GM12878 (cell line): Measurements from ENCODE around the gene GPR39. TPM values are rescaled to one million over a fixed set of nuclear protein-coding genes. Genes with fewer than 3 reads are reported as not detected.

Source experiments
- ATAC-seq: fragments of 200-7000 bp; cut with Tn5 transposase; 3 replicates; pipeline ENCODE4 v1.9.1; 2020; ENCODE audit warnings: mild to moderate bottlenecking, moderate library complexity
- BruUV-seq: library from RNA; stranded (reverse); fragments of 400-500 nt; replicated peaks from 2 replicates; lab custom pipeline; 2021; lab: Mats Ljungman, UMichigan
- CTCF ChIA-PET: fragments of 300-600 bp; sonication (Branson Sonifier 250); formaldehyde crosslinking; extraction: SDS; loops from one replicate; lab custom pipeline; 2021; ENCODE audit warnings: inconsistent platforms; lab: Yijun Ruan, JAX
- POLR2A ChIA-PET: fragments of 350-600 bp; formaldehyde crosslinking; extraction: SDS; loops from one replicate; lab custom pipeline; 2021; ENCODE audit warnings: inconsistent platforms; lab: Charles Lee
- RAD21 ChIA-PET: fragments of 300-600 bp; sonication (Branson Sonifier 250); formaldehyde crosslinking; loops from one replicate; lab custom pipeline; 2023; ENCODE audit warnings: antibody characterized with exemption; ENCODE audit not compliant: unreplicated experiment; lab: Charles Lee
- SMC1A ChIA-PET: fragments of 300-600 bp; sonication (Branson Sonifier 250); formaldehyde crosslinking; loops from one replicate; lab custom pipeline; 2023; ENCODE audit not compliant: unreplicated experiment, uncharacterized antibody; lab: Charles Lee
- DNase-seq: peaks from one replicate; pipeline ENCODE4 v3.0.0-alpha.2; 2011; ENCODE audit warnings: low read depth, low spot score
- FAIRE-seq: peaks from 3 replicates; lab custom pipeline; 2011; peaks lifted over from hg19 to GRCh38; lab: Jason Lieb, UNC
- H2AFZ ChIP-seq: 2 replicates; pipeline ENCODE4 v1.6.0; 2011; ENCODE audit warnings: low read depth, low read length, control low read depth; ENCODE audit not compliant: control insufficient read depth
- H3K27ac ChIP-seq: 2 replicates; pipeline ENCODE4 v1.5.1; 2011; ENCODE audit warnings: control low read depth; ENCODE audit not compliant: control insufficient read depth, insufficient read depth
- H3K27me3 ChIP-seq, 2 experiments: replicated peaks in 1 of 2; 2 replicates each; pipeline versions ENCODE4 v1.6.0 to v1.6.1; 2011; ENCODE audit warnings: low read length in 1 of 2; ENCODE audit not compliant: control insufficient read depth in 2 of 2, insufficient read depth in 2 of 2
- H3K36me3 ChIP-seq, 2 experiments: 2 replicates each; pipeline ENCODE4 v1.5.1; 2011; ENCODE audit warnings: low read length in 1 of 2; ENCODE audit not compliant: control insufficient read depth in 2 of 2, insufficient read depth in 2 of 2
- H3K4me1 ChIP-seq: 2 replicates; pipeline ENCODE4 v1.6.1; 2011; ENCODE audit warnings: mild to moderate bottlenecking, low read length, moderate library complexity, mixed read lengths; ENCODE audit not compliant: control insufficient read depth, insufficient read depth
- H3K4me2 ChIP-seq: 2 replicates; pipeline ENCODE4 v1.6.0; 2011; ENCODE audit warnings: control low read depth; ENCODE audit not compliant: control insufficient read depth, insufficient read depth
- H3K4me3 ChIP-seq: fragments of 200-600 bp; sonication (generic); 2 replicates; pipeline ENCODE4 v1.5.1; 2016
- H3K79me2 ChIP-seq: 2 replicates; pipeline ENCODE4 v1.6.0; 2011; ENCODE audit warnings: low read length; ENCODE audit not compliant: control insufficient read depth, insufficient read depth
- H3K9ac ChIP-seq: 2 replicates; pipeline ENCODE4 v1.8.0; 2011; ENCODE audit warnings: low read length, control low read depth, mixed read lengths; ENCODE audit not compliant: control insufficient read depth, insufficient read depth
- H3K9me3 ChIP-seq: replicated peaks from 3 replicates; pipeline ENCODE4 v1.5.1; 2011; ENCODE audit warnings: mild to moderate bottlenecking, low read length; ENCODE audit not compliant: control insufficient read depth, insufficient read depth
- H4K20me1 ChIP-seq: 2 replicates; pipeline ENCODE4 v1.6.0; 2011; ENCODE audit not compliant: control insufficient read depth, insufficient read depth
- BCL3 ChIP-seq: IDR thresholded peaks from 2 replicates; pipeline ENCODE4 v1.6.1; 2011; ENCODE audit warnings: borderline replicate concordance, low read depth, mild to moderate bottlenecking, moderate library complexity, low read length; ENCODE audit not compliant: insufficient read depth, poor library complexity, severe bottlenecking
- CHD2 ChIP-seq: IDR thresholded peaks from 2 replicates; pipeline ENCODE4 v1.6.1; 2011; ENCODE audit warnings: low read depth, low read length, improper control_type of control experiment, borderline replicate concordance
- EED ChIP-seq: sonication (generic); IDR thresholded peaks from 2 replicates; pipeline ENCODE4 v1.6.1; 2016; ENCODE audit warnings: antibody characterized with exemption, low read depth
- ELK1 ChIP-seq: IDR thresholded peaks from 2 replicates; pipeline ENCODE4 v1.6.1; 2012; ENCODE audit warnings: low read depth, low read length, improper control_type of control experiment
- MTA3 ChIP-seq: IDR thresholded peaks from 2 replicates; pipeline ENCODE4 v1.6.1; 2012; ENCODE audit warnings: low read length, inconsistent platforms, borderline replicate concordance
- REST ChIP-seq: IDR thresholded peaks from 2 replicates; pipeline ENCODE4 v1.6.1; 2012; ENCODE audit warnings: mild to moderate bottlenecking, low read depth, low read length
- SMAD1 ChIP-seq: fragments of 450-650 bp; IDR thresholded peaks from 2 replicates; pipeline ENCODE4 v1.6.1; 2018; ENCODE audit warnings: mild to moderate bottlenecking, low read depth; ENCODE audit not compliant: partially characterized antibody
- TAF1 ChIP-seq: IDR thresholded peaks from 2 replicates; pipeline ENCODE4 v1.6.1; 2011; ENCODE audit warnings: mild to moderate bottlenecking, low read depth, low read length, borderline replicate concordance
- WGBS: methylation state at CpG from one replicate; pipeline ENCODE4 v1.1.6; 2016; ENCODE audit warnings: low lambda C conversion rate; ENCODE audit not compliant: insufficient replicate concordance, insufficient coverage; ENCODE audit errors: missing lambda C conversion rate; 5-methylcytosine and 5-hydroxymethylcytosine counted together
- in situ Hi-C: fragments of 300-500 bp; cut with MboI; formaldehyde crosslinking; loops from 9 replicates; pipeline ENCODE4 v1.14.3; 2018; ENCODE audit warnings: mixed read lengths
- intact Hi-C: fragments of 100-400 bp; cut with micrococcal nuclease; formaldehyde crosslinking; loops from one replicate; pipeline ENCODE4 v1.14.2; 2022; ENCODE audit not compliant: unreplicated experiment
- polyA plus RNA-seq, 11 experiments: library from polyadenylated mRNA; depleted of rRNA in 4 of 11; unstranded in 6 of 11; stranded (reverse) in 5 of 11; fragments of >200 nt; fragmentation: Nextera tagmentation in 4 of 11; fragmentation: Illumina TruSeq in 1 of 11; extraction: Ambion mirVana in 4 of 11; extraction: Trizol in 1 of 11; gene quantifications; 1 replicate in 1 of 11; 2 replicates in 10 of 11; pipeline versions ENCODE4 v1.2.1 to v1.2.3, GENCODE V29; 2011 to 2016; ENCODE audit warnings: inconsistent platforms in 2 of 11, missing spikeins in 2 of 11, low read depth in 1 of 11
- total RNA-seq, 4 experiments: library from RNA; depleted of rRNA in 3 of 4; stranded (reverse); fragments of >200 nt in 3 of 4; fragmentation: Illumina TruSeq in 1 of 4; extraction: Trizol in 1 of 4; gene quantifications; 2 replicates each; pipeline versions ENCODE4 v1.2.1 to v1.2.3, GENCODE V29; 2013 to 2021

Gene GPR39
- total and polyA plus RNA-seq, 10 of the 15 experiments (the other 5 are each of a cell fraction or from before 2014, with no cell fraction given), result 0.05 to 0.23 TPM; not detected in 8

- no peak for FAIRE-seq
- WGBS, result 13% methylated on average over 4 of the region's 4 CpGs
- DNase-seq, result no peak
- SMC1A ChIA-PET, result interaction anchor here (1.0 kb wide), 1 partner anchor 505 kb away, joined by 3 read pairs; no protein-coding TSS in a partner anchor
- ATAC-seq, result no peak
- Histone ChIP-seq H2AFZ (no peak overlapping the region), H3K4me3 (no peak overlapping the region), H3K4me1 (no peaks in the 10 kb centered on the region), H3K79me2 (no peaks in the 10 kb centered on the region), H3K36me3 (no peaks in the 10 kb centered on the region), H3K9ac (no peak overlapping the region), H3K27me3 (peaks cover 2 to 3% of the 10 kb centered on the region in 2 experiments), H4K20me1 (no peaks in the 10 kb centered on the region), H3K27ac (no peak overlapping the region), H3K9me3 (no peaks in the 10 kb centered on the region), H3K4me2 (no peak overlapping the region)
- intact Hi-C loops, result no loop called here
- TF ChIP-seq ELK1 (no peak), EED (no peak)
- POLR2A ChIA-PET, result no interaction called here
- no TSS peak for BruUV-seq
- RAD21 ChIA-PET, result no interaction called here
- in situ Hi-C loops, result no loop called here
- CTCF ChIA-PET, result interaction anchor here (1.2 kb wide), 1 partner anchor 118 kb away, joined by 4 read pairs; no protein-coding TSS in a partner anchor
Observed at GRCh38 chr2:132665401-132666140, 249.0 kb downstream of the GPR39 start.

GRCh38 chr2:132667706-132668105 is 251.1 kb downstream of the GPR39 start:
- Histone ChIP-seq H3K4me1 (no peaks in the 10 kb centered on the region), H3K79me2 (no peaks in the 10 kb centered on the region), H3K4me2 (no peak overlapping the region), H3K27me3 (peaks cover 5 to 6% of the 10 kb centered on the region in 2 experiments), H3K27ac (no peak overlapping the region), H3K9ac (no peak overlapping the region), H3K36me3 (no peaks in the 10 kb centered on the region), H3K9me3 (no peaks in the 10 kb centered on the region), H2AFZ (no peak overlapping the region), H4K20me1 (no peaks in the 10 kb centered on the region), H3K4me3 (no peak overlapping the region)
- ChIA-PET SMC1A (interaction anchor here (1.4 to 1.5 kb wide), 2 partner anchors 9 to 26 kb away, joined by 4 read pairs; no protein-coding TSS in a partner anchor), POLR2A (interaction anchor here (0.6 kb wide), 1 partner anchor 392 kb away, joined by 3 read pairs; no protein-coding TSS in a partner anchor), RAD21 (interaction anchor here (1.4 kb wide), 1 partner anchor 504 kb away, joined by 4 read pairs; no protein-coding TSS in a partner anchor), CTCF (interaction anchor here (1.0 to 1.5 kb wide), 2 partner anchors 9 to 506 kb away, joined by 3 to 6 read pairs; no protein-coding TSS in a partner anchor)
- WGBS, result 0% methylated on average over 1 of the region's 1 CpG
- DNase-seq (no peak), FAIRE-seq (no peak), ATAC-seq (no peak)
- in situ Hi-C loops (no loop called here), intact Hi-C loops (no loop called here)
- no TSS peak for BruUV-seq
- no peak for TF ChIP-seq SMAD1
- no peak for TF ChIP-seq BCL3
- no peak for TF ChIP-seq CHD2
- TF ChIP-seq REST, result no peak
- TF ChIP-seq MTA3, result no peak
- no peak for TF ChIP-seq TAF1
